Activated CD4-positive, CD25-positive, alpha-beta regulatory T cell treated with anti-CD3 and anti-CD28 coated beads, Interleukin-2, amount 50 U/mL, for 72 hours (primary cell): Measurements from ENCODE around the gene PPP1R13L.

Experiments used
- DNase-seq: peaks from one replicate; pipeline ENCODE4 v3.0.0; 2021

Gene PPP1R13L

DNA sequence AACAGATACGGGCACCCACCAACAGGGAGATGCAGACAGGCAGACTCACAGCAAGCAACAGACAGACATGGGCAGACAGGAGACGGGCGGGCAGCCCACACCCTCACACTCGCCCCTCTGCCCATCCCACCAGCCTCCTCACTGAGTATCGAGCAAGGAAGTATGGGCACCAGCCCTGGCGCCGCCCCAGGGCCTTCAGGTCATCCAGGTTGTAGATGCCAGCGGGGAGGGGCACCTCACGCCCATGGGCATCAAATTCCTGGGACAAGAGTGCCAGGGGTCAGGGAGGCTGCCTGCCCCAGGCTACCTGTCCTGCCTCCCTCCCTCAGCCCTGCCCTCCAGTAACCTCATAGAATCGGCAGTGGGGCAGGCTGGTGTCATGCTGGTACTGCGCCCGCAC, 40.2 kb downstream of the PPP1R13L start:
- DNase-seq, result no peak

GRCh38 chr19:45363861-45364459, 40.9 kb downstream of the PPP1R13L start:
- DNase-seq, result no peak

DNA sequence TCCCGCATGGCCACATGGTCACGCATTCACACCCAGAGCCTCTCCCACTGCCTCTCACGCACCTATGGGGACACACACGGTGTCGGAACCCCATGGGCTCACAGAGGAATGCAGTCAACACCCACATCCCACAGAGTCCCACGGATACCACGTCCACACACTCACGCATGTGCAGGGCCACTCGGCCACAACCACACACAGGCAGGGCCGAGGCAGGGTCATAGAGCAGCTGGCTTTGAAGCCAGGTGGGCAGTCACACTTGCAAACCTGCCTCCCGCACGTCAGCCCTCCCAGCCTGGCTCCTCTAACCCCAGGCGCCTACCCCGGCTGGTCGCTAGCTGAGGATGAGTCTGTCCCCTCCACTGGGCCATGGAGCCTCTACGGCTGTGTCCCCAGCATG, 42.6 kb downstream of the PPP1R13L start:
- DNase-seq, result no peak

DNA sequence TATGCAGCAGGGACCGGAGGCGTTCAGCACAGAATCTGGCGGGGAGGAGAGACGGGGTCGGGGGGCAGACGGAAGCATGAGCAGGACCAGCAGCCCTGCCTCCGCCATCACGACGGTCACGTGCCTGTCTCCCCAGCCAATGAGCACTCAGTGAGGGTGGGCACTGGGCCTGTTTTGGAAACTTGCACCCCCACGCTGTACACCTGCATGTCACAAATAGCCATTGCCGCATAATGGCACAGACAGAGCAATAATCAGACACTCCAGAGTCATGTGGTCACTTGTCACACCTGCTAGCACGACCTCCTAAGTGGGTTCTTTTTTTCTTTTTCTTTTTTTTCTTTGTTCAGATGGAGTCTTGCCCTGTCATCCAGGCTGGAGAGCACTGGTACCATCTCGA, 43.3 kb downstream of the PPP1R13L start:
- no peak for DNase-seq

GRCh38 chr19:45358213-45358792, 46.6 kb downstream of the PPP1R13L start:
- no peak for DNase-seq

DNA sequence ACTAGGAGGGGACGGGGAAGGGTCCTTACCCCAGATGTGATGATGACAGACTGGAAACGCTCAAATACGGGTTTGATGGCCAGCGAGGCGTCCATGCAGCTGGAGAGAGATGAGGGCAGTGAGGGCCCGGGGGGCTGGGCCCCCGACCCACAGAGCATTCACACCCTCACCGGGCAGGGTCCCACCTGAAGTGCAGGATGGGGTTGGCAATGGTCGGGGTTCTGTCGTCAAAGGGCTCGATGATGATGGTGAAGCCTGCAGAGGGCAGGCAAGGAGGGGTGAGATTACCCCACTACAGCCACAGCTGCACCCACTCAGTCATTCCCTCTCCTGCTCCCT, 47.5 kb downstream of the PPP1R13L start:
- no peak for DNase-seq

DNA sequence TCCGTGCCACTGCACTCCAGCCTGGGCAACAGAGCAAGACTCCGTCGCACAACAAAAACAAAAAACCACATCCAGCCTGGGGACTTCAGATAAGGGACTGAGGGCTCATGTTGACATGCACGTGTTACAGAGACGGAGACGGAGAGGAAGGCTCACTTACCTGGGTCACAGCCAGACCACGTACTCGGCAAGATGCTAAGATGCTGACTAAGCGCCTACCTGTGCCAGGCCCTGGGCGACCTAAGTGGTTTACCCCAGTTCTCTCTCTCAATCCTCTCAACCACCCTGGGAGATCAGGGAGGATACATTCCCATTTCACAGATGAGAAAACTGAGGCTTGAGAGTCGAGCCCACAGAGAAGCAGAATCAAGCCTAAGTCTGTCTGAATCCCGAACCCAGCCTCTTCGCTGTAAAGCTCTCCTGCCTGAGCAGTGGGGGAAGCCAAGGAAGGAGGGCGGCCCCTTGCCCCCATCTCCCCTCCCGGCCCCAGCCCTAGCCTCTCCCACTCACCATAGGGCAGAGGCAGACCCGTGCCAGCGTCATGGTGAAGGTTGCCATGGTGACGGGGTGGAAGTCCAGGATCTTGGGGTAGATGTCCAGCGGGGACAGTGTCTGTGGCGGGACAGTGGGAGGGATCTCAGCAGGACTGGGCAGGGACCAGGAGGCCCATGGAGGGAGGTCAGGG, 48.0 kb downstream of the PPP1R13L start:
- no peak for DNase-seq

DNA sequence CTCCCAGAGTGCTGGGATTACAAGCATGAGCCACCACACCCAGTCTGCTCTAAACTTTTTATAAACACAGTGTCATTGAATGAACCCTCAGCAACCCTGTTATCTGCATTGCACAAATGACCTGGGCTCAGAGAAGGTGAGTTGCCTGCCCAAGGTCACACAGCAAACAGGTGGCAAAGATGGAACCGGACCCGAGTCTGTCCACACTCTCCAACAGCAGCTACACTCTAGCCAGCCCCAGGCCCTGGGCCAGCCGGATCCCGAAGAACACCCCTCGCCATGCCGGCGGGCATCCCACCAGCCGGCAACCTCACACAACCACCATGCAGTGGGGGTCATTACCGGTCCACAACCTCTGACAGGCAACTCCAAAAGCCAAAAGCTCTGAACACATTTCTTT, 49.0 kb downstream of the PPP1R13L start:
- DNase-seq, result no peak

- no peak for DNase-seq
Observed at GRCh38 chr19:45355402-45355801, 49.5 kb downstream of the PPP1R13L start.

- no peak for DNase-seq
Observed at GRCh38 chr19:45354241-45354842, 50.5 kb downstream of the PPP1R13L start.

DNA sequence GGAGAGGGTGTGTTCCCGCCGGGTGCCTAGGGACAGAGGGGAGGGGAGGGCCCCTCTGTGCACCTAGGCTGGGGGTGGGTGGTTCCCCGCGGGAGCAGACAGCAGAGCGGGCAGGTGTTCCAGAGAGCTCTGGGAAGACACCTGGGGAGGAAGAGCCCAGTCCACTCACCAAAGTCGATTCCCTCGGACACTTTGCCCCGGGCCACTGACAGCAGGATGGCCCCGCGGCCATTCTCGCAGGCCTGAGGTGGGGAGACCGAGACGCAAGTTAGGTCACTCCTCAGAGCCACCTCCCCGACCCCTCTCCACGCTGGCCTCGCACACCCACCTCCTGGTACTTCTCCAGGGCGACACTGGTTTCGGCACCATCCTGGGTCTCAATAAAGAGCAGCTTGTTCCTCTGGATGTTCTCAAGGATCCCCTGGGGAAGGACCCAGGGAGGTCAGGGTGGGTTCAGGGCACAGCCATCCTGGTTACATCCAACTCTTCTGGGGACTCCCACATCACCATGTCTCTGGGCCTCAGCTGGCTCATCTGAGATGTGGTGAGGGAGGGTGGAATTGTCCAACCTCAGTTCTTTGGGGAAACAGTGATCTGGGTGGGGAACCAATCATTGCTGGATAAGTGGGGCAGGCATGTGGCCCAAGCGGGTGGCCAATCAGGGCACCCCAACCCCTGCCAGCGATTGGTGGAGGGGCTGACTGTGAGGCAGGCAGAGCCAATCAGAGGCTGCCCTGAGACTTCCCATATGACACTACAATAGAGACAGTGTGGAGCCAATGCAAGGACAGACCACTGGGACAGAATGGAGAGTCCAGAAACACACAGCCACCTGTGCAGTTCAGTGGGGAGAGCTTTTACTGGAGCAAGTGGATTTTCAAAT, 51.7 kb downstream of the PPP1R13L start:
- no peak for DNase-seq

GRCh38 chr19:45352471-45352870, 52.4 kb downstream of the PPP1R13L start:
- DNase-seq, result no peak

- DNase-seq, result no peak
Observed at GRCh38 chr19:45352062-45352461, 52.8 kb downstream of the PPP1R13L start.

GRCh38 chr19:45351401-45351952, 53.4 kb downstream of the PPP1R13L start:
- no peak for DNase-seq

- DNase-seq, result no peak
Observed at GRCh38 chr19:45350477-45351058, 54.3 kb downstream of the PPP1R13L start.

GRCh38 chr19:45349430-45349941, 55.4 kb downstream of the PPP1R13L start:
- DNase-seq, result no peak

DNA sequence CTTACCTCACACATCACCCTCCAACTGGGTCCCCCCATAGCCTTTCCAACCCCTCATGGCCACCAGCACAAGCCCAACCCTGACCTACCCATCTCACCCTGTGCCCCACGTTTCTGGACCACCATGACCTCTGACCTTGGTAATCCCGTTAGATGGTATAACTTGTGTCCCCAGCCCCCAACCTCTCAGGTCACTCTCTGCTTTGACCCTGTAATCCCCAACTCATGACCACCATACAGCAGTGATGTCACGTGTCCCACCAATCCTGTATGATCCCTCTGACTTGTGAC, 55.8 kb downstream of the PPP1R13L start:
- DNase-seq, result no peak

- DNase-seq, result no peak
Observed at GRCh38 chr19:45348367-45349125, 56.3 kb downstream of the PPP1R13L start.

- no peak for DNase-seq
Observed at GRCh38 chr19:45347570-45348366, 57.1 kb downstream of the PPP1R13L start.

- DNase-seq, result no peak
Observed at GRCh38 chr19:45346449-45346848, 58.4 kb downstream of the PPP1R13L start.

GRCh38 chr19:45345506-45345860, 59.4 kb downstream of the PPP1R13L start:
- no peak for DNase-seq
